ENCODE data around the gene C20orf96.

C20orf96 gene

DNA sequence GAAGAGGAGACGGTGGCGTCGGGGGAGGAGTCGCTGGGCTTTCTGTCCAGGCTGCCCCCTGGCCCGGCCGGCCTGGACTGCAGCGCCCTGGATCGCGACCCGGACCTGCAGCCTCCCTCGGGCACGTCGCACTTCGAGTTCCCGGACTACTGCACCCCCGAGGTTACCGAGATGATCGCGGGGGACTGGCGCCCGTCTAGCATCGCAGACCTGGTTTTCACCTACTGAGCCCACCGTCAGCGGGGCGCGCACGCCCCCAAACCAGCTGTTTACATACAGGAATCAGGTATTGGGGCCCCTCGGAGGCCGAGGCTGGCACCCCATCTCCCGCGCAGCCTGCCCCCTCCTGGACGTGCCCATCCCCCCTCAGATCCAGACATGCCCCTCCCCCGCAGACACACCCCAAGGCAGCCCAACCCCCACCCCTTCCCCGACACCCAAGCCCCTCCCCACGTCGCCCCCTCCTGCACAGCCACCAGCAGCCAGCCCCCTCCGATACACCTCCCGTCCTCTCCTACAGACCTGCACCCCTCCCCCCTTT, 36.2 kb upstream of the C20orf96 start:
- Histone ChIP-seq H4K8ac (ENCODE audit: low read depth, low read length) (peak overlapping the region; percentile 10), H3K23ac (ENCODE audit: low read length) (no peak overlapping the region), H3K4me2 (ENCODE audit: low read length) (peak overlapping the region; percentile 82), H3K79me2 (ENCODE audit: control insufficient read depth, insufficient read depth, low read length, poor library complexity) (peaks cover 10% of the 10 kb centered on the region), H2AK5ac (ENCODE audit: low read length) (peak overlapping the region; percentile 37), H3K79me1 (ENCODE audit: low read length) (peaks cover 19% of the 10 kb centered on the region), H3K4me1 (ENCODE audit: control insufficient read depth in 1 of 2, insufficient read depth in 2 of 2, low read length in 2 of 2) (peaks cover 0 to 9% of the 10 kb centered on the region in 2 experiments), H2BK5ac (ENCODE audit: low read depth, low read length, poor library complexity) (peak overlapping the region; percentile 7), H3K27me3 (ENCODE audit: insufficient read depth, low read length) (no peaks in the 10 kb centered on the region), H3K27ac (ENCODE audit: low read depth, low read length) (peak overlapping the region; percentile 91), H2BK120ac (ENCODE audit: insufficient read depth, low read length, poor library complexity) (peak overlapping the region; percentile 65), H2BK12ac (ENCODE audit: low read length) (peak overlapping the region; percentile 3), H3K4ac (ENCODE audit: low read depth, low read length) (peak overlapping the region; percentile 80), H3K36me3 (ENCODE audit: control insufficient read depth in 1 of 2, insufficient read depth in 2 of 2, low read length in 2 of 2) (peaks cover 0 to 2% of the 10 kb centered on the region in 2 experiments), H3K18ac (ENCODE audit: low read length) (peak overlapping the region; percentile 48), H3K14ac (ENCODE audit: low read length) (peak overlapping the region; percentile 56), H3K9ac (ENCODE audit: low read length) (peak overlapping the region; percentile 42), H2AFZ (ENCODE audit: insufficient read depth, low read length, poor library complexity) (peak overlapping the region; percentile 73), H4K12ac (ENCODE audit: low read depth, low read length) (peak overlapping the region; percentile 73), H4K91ac (ENCODE audit: low read depth, low read length) (peak overlapping the region; percentile 59), H3K4me3 (ENCODE audit: low read depth, low read length) (peak overlapping the region; percentile 77), H3K9me3 (ENCODE audit: insufficient read depth, low read depth, low read length) (no peaks in the 10 kb centered on the region)
- no peak for DNase-seq
- WGBS (ENCODE audit: extremely low coverage, insufficient coverage, insufficient read length): no CpG with 5 or more reads among the region's 38 CpGs

DNA sequence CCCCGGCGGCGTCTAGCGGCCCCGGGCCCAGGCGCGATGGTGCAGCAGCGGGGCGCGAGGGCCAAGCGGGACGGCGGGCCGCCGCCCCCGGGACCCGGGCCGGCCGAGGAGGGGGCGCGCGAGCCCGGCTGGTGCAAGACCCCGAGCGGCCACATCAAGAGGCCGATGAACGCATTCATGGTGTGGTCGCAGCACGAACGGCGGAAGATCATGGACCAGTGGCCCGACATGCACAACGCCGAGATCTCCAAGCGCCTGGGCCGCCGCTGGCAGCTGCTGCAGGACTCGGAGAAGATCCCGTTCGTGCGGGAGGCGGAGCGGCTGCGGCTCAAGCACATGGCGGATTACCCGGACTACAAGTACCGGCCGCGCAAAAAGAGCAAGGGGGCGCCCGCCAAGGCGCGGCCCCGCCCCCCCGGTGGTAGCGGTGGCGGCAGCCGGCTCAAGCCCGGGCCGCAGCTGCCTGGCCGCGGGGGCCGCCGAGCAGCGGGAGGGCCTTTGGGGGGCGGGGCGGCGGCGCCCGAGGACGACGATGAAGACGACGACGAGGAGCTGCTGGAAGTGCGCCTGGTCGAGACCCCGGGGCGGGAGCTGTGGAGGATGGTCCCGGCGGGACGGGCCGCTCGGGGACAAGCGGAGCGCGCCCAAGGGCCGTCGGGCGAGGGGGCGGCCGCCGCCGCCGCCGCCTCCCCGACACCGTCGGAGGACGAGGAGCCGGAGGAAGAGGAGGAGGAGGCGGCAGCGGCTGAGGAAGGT, 35.5 kb upstream of the C20orf96 start:
- peak overlapping the region; percentile 48 for H3K18ac ChIP-seq (ENCODE audit: low read length)
- H3K4ac ChIP-seq (ENCODE audit: low read depth, low read length): peak overlapping the region; percentile 80
- peak overlapping the region; percentile 77 for H3K4me3 ChIP-seq (ENCODE audit: low read depth, low read length)
- H2AFZ ChIP-seq (ENCODE audit: insufficient read depth, low read length, poor library complexity): peak overlapping the region; percentile 73
- no CpG with 5 or more reads among the region's 103 CpGs for WGBS (ENCODE audit: extremely low coverage, insufficient coverage, insufficient read length)
- H3K4me1 ChIP-seq (ENCODE audit: control insufficient read depth in 1 of 2, insufficient read depth in 2 of 2, low read length in 2 of 2): peaks cover 0 to 9% of the 10 kb centered on the region in 2 experiments
- H2BK12ac ChIP-seq (ENCODE audit: low read length): peak overlapping the region; percentile 3
- peak overlapping the region; percentile 91 for H3K27ac ChIP-seq (ENCODE audit: low read depth, low read length)
- H4K12ac ChIP-seq (ENCODE audit: low read depth, low read length): peak overlapping the region; percentile 73
- no peaks in the 10 kb centered on the region for H3K27me3 ChIP-seq (ENCODE audit: insufficient read depth, low read length)
- peak overlapping the region; percentile 63 for H3K4me2 ChIP-seq (ENCODE audit: low read length)
- peaks cover 10% of the 10 kb centered on the region for H3K79me2 ChIP-seq (ENCODE audit: control insufficient read depth, insufficient read depth, low read length, poor library complexity)
- peak overlapping the region; percentile 42 for H3K9ac ChIP-seq (ENCODE audit: low read length)
- H4K8ac ChIP-seq (ENCODE audit: low read depth, low read length): peak overlapping the region; percentile 18
- peak overlapping the region; percentile 37 for H2AK5ac ChIP-seq (ENCODE audit: low read length)
- peak; percentile 31 to 62 for DNase-seq
- peaks cover 19% of the 10 kb centered on the region for H3K79me1 ChIP-seq (ENCODE audit: low read length)
- H2BK120ac ChIP-seq (ENCODE audit: insufficient read depth, low read length, poor library complexity): peak overlapping the region; percentile 79
- H3K23ac ChIP-seq (ENCODE audit: low read length): no peak overlapping the region
- peak overlapping the region; percentile 59 for H4K91ac ChIP-seq (ENCODE audit: low read depth, low read length)
- peak overlapping the region; percentile 56 for H3K14ac ChIP-seq (ENCODE audit: low read length)
- H2BK5ac ChIP-seq (ENCODE audit: low read depth, low read length, poor library complexity): peak overlapping the region; percentile 82
- peaks cover 0 to 2% of the 10 kb centered on the region in 2 experiments for H3K36me3 ChIP-seq (ENCODE audit: control insufficient read depth in 1 of 2, insufficient read depth in 2 of 2, low read length in 2 of 2)
- H3K9me3 ChIP-seq (ENCODE audit: insufficient read depth, low read depth, low read length): no peaks in the 10 kb centered on the region

DNA sequence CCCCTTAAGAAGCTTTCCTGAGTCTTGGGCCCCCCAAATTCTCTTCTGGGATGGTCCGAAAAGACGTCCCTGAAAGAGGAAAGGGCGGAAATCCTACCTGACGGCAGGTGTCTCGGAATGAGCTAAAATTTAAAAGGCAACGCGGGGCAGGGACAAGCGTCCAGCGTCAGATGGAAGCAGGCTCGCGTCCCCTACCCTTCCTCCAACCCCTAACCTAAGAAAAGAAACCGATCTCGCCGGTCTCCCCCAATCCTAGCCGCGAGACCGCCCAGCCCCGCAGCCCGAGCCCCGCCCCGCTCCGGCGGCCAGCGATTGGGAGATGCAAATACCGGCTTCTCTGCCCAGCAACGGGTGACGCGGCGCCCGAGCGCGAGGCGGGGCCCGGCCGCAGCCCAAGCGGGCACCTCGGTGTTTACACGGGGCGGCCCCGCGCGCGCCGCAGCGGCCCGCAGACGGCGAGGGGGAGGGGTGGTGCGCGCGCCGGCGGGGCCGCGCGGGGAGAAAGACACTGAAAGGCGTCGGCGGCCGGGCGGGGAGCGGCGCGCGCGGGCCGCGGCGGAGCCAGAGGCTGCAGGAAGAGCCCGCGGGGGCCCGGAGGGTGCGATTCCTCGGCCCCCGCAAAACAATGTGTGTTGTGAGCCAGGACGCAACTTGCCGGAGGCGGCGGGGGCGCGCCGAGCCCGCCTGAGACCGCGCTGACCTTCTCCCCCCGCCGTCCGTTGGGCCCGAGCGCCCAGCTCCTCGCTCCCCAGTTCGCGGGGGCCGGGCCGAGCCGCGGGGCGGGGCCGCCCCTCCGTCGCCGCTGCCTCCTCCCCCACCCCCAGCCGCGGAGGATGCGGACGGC, 34.7 kb upstream of the C20orf96 start, which contains the start of gene SOX12:
TSS of gene SOX12 (plus strand) at position 508 of the 844 bp plus-strand sequence. CDS start 373 bp downstream, outside the sequence.
- Histone ChIP-seq H4K12ac (ENCODE audit: low read depth, low read length) (peak within 1 kb of the TSS; percentile 73), H3K27ac (ENCODE audit: low read depth, low read length) (peak within 1 kb of the TSS; percentile 91), H2BK12ac (ENCODE audit: low read length) (peak within 1 kb of the TSS; percentile 30), H4K8ac (ENCODE audit: low read depth, low read length) (peak within 1 kb of the TSS; percentile 75), H3K23ac (ENCODE audit: low read length) (no peak within 1 kb of the TSS), H2BK5ac (ENCODE audit: low read depth, low read length, poor library complexity) (peak within 1 kb of the TSS; percentile 82), H3K9me3 (ENCODE audit: insufficient read depth, low read depth, low read length) (no peaks in the 10 kb centered on the region), H3K4me3 (ENCODE audit: low read depth, low read length) (peak within 1 kb of the TSS; percentile 77), H3K4me2 (ENCODE audit: low read length) (peak within 1 kb of the TSS; percentile 96), H3K79me1 (ENCODE audit: low read length) (peaks cover 19% of the 10 kb centered on the region), H3K4me1 (ENCODE audit: control insufficient read depth in 1 of 2, insufficient read depth in 2 of 2, low read length in 2 of 2) (peaks cover 0 to 9% of the 10 kb centered on the region in 2 experiments), H3K79me2 (ENCODE audit: control insufficient read depth, insufficient read depth, low read length, poor library complexity) (peaks cover 10% of the 10 kb centered on the region), H3K27me3 (ENCODE audit: insufficient read depth, low read length) (no peaks in the 10 kb centered on the region), H3K9ac (ENCODE audit: low read length) (peak within 1 kb of the TSS; percentile 62), H3K4ac (ENCODE audit: low read depth, low read length) (peak within 1 kb of the TSS; percentile 80), H3K14ac (ENCODE audit: low read length) (peak within 1 kb of the TSS; percentile 56), H3K36me3 (ENCODE audit: control insufficient read depth in 1 of 2, insufficient read depth in 2 of 2, low read length in 2 of 2) (peaks cover 0 to 2% of the 10 kb centered on the region in 2 experiments), H4K91ac (ENCODE audit: low read depth, low read length) (peak within 1 kb of the TSS; percentile 59), H3K18ac (ENCODE audit: low read length) (peak within 1 kb of the TSS; percentile 62), H2AFZ (ENCODE audit: insufficient read depth, low read length, poor library complexity) (peak within 1 kb of the TSS; percentile 73), H2AK5ac (ENCODE audit: low read length) (peak within 1 kb of the TSS; percentile 37), H2BK120ac (ENCODE audit: insufficient read depth, low read length, poor library complexity) (peak within 1 kb of the TSS; percentile 79)
- DNase-seq: peak; percentile 90 to 94
- WGBS (ENCODE audit: extremely low coverage, insufficient coverage, insufficient read length): no CpG with 5 or more reads among the region's 106 CpGs

Data from trophoblast cell (in vitro differentiated cells and primary cell).